ENCODE data around the gene RELN. TPM values are rescaled to one million over a fixed set of nuclear protein-coding genes. Genes with fewer than 3 reads are reported as not detected.

The RELN gene
- total RNA-seq, 1 donor from 2014 or later: not detected

- no peak for TF ChIP-seq CTCF (IDR thresholded peaks at IDR 0.05)
- DNase-seq (ENCODE audit: low spot score): no peak
- Mint-ChIP-seq H3K4me3 (ENCODE audit: unreplicated experiment) (no peak overlapping the region), H3K9me3 (ENCODE audit: low read depth) (no peaks in the 10 kb centered on the region), H3K36me3 (ENCODE audit: low read depth) (no peaks in the 10 kb centered on the region), H3K4me1 (ENCODE audit: low read depth) (no peaks in the 10 kb centered on the region), H3K27ac (ENCODE audit: unreplicated experiment) (no peak overlapping the region), H3K27me3 (ENCODE audit: low read depth) (peaks cover 17% of the 10 kb centered on the region)
These were observed 122.5 kb downstream of the RELN start for GRCh38 chr7:103866919-103867318.

- Mint-ChIP-seq H3K27ac (ENCODE audit: unreplicated experiment) (no peak overlapping the region), H3K9me3 (ENCODE audit: low read depth) (no peaks in the 10 kb centered on the region), H3K27me3 (ENCODE audit: low read depth) (peaks cover 22% of the 10 kb centered on the region)
These were observed 124.0 kb downstream of the RELN start for GRCh38 chr7:103865442-103865841.

GRCh38 chr7:103862302-103863035 lies 127.0 kb downstream of the RELN start:
- no peak for TF ChIP-seq CTCF (IDR thresholded peaks at IDR 0.05)
- Mint-ChIP-seq H3K4me3 (ENCODE audit: unreplicated experiment) (no peak overlapping the region), H3K4me1 (ENCODE audit: low read depth) (no peaks in the 10 kb centered on the region), H3K36me3 (ENCODE audit: low read depth) (no peaks in the 10 kb centered on the region), H3K27ac (ENCODE audit: unreplicated experiment) (no peak overlapping the region), H3K9me3 (ENCODE audit: low read depth) (no peaks in the 10 kb centered on the region), H3K27me3 (ENCODE audit: low read depth) (peaks cover 16% of the 10 kb centered on the region)
- no peak for DNase-seq (ENCODE audit: low spot score)

More at GRCh38 chr7:103865442-103865841, 124.0 kb downstream of the RELN start:
- no peaks in the 10 kb centered on the region for H3K36me3 Mint-ChIP-seq (ENCODE audit: low read depth)
- TF ChIP-seq CTCF (IDR thresholded peaks at IDR 0.05): no peak
- DNase-seq (ENCODE audit: low spot score): no peak
- no peak overlapping the region for H3K4me3 Mint-ChIP-seq (ENCODE audit: unreplicated experiment)
- no peaks in the 10 kb centered on the region for H3K4me1 Mint-ChIP-seq (ENCODE audit: low read depth)

- H3K4me1 Mint-ChIP-seq (ENCODE audit: low read depth): no peaks in the 10 kb centered on the region
- peaks cover 12% of the 10 kb centered on the region for H3K27me3 Mint-ChIP-seq (ENCODE audit: low read depth)
- H3K9me3 Mint-ChIP-seq (ENCODE audit: low read depth): no peaks in the 10 kb centered on the region
- H3K27ac Mint-ChIP-seq (ENCODE audit: unreplicated experiment): no peak overlapping the region
- H3K4me3 Mint-ChIP-seq (ENCODE audit: unreplicated experiment): no peak overlapping the region
- H3K36me3 Mint-ChIP-seq (ENCODE audit: low read depth): no peaks in the 10 kb centered on the region
- DNase-seq (ENCODE audit: low spot score): no peak
- no peak for TF ChIP-seq CTCF (IDR thresholded peaks at IDR 0.05)
These were observed 129.7 kb downstream of the RELN start for GRCh38 chr7:103859709-103860108.

GRCh38 chr7:103857435-103857834 lies 132.0 kb downstream of the RELN start:
- Mint-ChIP-seq H3K36me3 (ENCODE audit: low read depth) (no peaks in the 10 kb centered on the region), H3K27me3 (ENCODE audit: low read depth) (peaks cover 12% of the 10 kb centered on the region), H3K4me3 (ENCODE audit: unreplicated experiment) (no peak overlapping the region), H3K4me1 (ENCODE audit: low read depth) (no peaks in the 10 kb centered on the region), H3K27ac (ENCODE audit: unreplicated experiment) (no peak overlapping the region), H3K9me3 (ENCODE audit: low read depth) (no peaks in the 10 kb centered on the region)
- no peak for TF ChIP-seq CTCF (IDR thresholded peaks at IDR 0.05)
- DNase-seq (ENCODE audit: low spot score): no peak

All from chondrocyte (in vitro differentiated cells).